ENCODE results near the gene LRRC2.

DNA sequence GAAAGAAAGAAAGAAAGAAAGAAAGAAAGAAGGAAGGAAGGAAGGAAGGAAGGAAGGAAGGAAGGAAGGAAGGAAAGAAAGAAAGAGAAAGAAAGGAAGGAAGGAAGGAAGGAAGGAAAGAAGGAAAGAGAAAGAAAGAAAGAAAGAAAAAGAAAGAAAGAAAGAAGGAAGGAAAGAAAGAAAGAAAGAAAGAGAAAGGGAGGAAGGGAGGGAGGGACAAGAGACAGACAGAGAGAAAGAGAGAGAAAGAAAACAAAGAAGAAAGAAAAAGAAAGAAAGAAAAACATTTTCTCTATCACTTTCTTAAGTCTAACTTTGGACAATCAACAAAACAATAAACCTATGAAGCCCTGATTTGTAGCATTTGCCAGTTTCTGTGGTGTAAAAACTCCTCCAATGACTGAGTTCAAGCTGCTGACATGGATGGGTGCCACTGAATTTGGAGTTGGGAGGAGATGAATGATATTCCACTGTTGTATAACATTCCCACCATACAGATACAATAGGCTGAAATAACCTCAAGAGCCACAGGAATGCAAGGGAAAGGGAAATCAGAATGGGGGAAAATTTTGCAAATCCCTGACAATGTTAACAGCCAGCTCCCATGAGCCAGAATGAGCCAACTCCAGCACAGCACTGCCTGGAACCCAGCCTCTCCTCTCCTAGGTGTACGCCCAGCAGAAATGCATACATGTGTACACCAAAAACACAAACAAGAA, 83.3 kb downstream of the LRRC2 start:
- TF ChIP-seq, protein P1, sequence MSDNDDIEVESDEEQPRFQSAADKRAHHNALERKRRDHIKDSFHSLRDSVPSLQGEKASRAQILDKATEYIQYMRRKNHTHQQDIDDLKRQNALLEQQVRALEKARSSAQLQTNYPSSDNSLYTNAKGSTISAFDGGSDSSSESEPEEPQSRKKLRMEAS (CRISPR knock-in tag; IDR thresholded peaks at IDR 0.05) = no peak
- no peak for TF ChIP-seq NFXL1 (CRISPR knock-in tag; IDR thresholded peaks at IDR 0.05)
- TF ChIP-seq YBX1 (IDR thresholded peaks at IDR 0.05) = no peak
- TF ChIP-seq, protein P2, sequence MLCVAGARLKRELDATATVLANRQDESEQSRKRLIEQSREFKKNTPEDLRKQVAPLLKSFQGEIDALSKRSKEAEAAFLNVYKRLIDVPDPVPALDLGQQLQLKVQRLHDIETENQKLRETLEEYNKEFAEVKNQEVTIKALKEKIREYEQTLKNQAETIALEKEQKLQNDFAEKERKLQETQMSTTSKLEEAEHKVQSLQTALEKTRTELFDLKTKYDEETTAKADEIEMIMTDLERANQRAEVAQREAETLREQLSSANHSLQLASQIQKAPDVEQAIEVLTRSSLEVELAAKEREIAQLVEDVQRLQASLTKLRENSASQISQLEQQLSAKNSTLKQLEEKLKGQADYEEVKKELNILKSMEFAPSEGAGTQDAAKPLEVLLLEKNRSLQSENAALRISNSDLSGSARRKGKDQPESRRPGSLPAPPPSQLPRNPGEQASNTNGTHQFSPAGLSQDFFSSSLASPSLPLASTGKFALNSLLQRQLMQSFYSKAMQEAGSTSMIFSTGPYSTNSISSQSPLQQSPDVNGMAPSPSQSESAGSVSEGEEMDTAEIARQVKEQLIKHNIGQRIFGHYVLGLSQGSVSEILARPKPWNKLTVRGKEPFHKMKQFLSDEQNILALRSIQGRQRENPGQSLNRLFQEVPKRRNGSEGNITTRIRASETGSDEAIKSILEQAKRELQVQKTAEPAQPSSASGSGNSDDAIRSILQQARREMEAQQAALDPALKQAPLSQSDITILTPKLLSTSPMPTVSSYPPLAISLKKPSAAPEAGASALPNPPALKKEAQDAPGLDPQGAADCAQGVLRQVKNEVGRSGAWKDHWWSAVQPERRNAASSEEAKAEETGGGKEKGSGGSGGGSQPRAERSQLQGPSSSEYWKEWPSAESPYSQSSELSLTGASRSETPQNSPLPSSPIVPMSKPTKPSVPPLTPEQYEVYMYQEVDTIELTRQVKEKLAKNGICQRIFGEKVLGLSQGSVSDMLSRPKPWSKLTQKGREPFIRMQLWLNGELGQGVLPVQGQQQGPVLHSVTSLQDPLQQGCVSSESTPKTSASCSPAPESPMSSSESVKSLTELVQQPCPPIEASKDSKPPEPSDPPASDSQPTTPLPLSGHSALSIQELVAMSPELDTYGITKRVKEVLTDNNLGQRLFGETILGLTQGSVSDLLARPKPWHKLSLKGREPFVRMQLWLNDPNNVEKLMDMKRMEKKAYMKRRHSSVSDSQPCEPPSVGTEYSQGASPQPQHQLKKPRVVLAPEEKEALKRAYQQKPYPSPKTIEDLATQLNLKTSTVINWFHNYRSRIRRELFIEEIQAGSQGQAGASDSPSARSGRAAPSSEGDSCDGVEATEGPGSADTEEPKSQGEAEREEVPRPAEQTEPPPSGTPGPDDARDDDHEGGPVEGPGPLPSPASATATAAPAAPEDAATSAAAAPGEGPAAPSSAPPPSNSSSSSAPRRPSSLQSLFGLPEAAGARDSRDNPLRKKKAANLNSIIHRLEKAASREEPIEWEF (CRISPR knock-in tag; IDR thresholded peaks at IDR 0.05) = no peak
- no peak for TF ChIP-seq POLR2A (conservative IDR thresholded peaks at IDR 0.05)
- TF ChIP-seq ZBTB17 (CRISPR knock-in tag; IDR thresholded peaks at IDR 0.05) = no peak
- TF ChIP-seq RFX5 (IDR thresholded peaks at IDR 0.05; ENCODE audit: low read depth, low read length) = no peak
- TF ChIP-seq GATAD2B (IDR thresholded peaks at IDR 0.05; ENCODE audit: borderline replicate concordance) = no peak
- TF ChIP-seq, protein P3, sequence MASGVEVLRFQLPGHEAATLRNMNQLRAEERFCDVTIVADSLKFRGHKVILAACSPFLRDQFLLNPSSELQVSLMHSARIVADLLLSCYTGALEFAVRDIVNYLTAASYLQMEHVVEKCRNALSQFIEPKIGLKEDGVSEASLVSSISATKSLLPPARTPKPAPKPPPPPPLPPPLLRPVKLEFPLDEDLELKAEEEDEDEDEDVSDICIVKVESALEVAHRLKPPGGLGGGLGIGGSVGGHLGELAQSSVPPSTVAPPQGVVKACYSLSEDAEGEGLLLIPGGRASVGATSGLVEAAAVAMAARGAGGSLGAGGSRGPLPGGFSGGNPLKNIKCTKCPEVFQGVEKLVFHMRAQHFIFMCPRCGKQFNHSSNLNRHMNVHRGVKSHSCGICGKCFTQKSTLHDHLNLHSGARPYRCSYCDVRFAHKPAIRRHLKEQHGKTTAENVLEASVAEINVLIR (CRISPR knock-in tag; IDR thresholded peaks at IDR 0.05) = no peak
- TF ChIP-seq, protein P4, sequence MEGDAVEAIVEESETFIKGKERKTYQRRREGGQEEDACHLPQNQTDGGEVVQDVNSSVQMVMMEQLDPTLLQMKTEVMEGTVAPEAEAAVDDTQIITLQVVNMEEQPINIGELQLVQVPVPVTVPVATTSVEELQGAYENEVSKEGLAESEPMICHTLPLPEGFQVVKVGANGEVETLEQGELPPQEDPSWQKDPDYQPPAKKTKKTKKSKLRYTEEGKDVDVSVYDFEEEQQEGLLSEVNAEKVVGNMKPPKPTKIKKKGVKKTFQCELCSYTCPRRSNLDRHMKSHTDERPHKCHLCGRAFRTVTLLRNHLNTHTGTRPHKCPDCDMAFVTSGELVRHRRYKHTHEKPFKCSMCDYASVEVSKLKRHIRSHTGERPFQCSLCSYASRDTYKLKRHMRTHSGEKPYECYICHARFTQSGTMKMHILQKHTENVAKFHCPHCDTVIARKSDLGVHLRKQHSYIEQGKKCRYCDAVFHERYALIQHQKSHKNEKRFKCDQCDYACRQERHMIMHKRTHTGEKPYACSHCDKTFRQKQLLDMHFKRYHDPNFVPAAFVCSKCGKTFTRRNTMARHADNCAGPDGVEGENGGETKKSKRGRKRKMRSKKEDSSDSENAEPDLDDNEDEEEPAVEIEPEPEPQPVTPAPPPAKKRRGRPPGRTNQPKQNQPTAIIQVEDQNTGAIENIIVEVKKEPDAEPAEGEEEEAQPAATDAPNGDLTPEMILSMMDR (IDR thresholded peaks at IDR 0.05 in 2 of 3, conservative IDR thresholded peaks at IDR 0.05 in 1 of 3; ENCODE audit: insufficient read depth in 2 of 3, low read depth in 1 of 3, low read length in 3 of 3) = no peak
- TF ChIP-seq, protein P5, sequence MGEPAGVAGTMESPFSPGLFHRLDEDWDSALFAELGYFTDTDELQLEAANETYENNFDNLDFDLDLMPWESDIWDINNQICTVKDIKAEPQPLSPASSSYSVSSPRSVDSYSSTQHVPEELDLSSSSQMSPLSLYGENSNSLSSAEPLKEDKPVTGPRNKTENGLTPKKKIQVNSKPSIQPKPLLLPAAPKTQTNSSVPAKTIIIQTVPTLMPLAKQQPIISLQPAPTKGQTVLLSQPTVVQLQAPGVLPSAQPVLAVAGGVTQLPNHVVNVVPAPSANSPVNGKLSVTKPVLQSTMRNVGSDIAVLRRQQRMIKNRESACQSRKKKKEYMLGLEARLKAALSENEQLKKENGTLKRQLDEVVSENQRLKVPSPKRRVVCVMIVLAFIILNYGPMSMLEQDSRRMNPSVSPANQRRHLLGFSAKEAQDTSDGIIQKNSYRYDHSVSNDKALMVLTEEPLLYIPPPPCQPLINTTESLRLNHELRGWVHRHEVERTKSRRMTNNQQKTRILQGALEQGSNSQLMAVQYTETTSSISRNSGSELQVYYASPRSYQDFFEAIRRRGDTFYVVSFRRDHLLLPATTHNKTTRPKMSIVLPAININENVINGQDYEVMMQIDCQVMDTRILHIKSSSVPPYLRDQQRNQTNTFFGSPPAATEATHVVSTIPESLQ (CRISPR knock-in tag; IDR thresholded peaks at IDR 0.05) = no peak
- TF ChIP-seq SIX5 (IDR thresholded peaks at IDR 0.05; ENCODE audit: borderline replicate concordance in 1 of 2, insufficient read depth in 1 of 2, low read depth in 1 of 2, low read length in 2 of 2) = no peak
